WTC11 (cell line): Measurements from ENCODE around the gene ESYT3. TPM values are rescaled to one million over a fixed set of nuclear protein-coding genes. Genes with fewer than 3 reads are reported as not detected.

Experiments
- ATAC-seq: fragments of 200-7000 bp; cut with Tn5 transposase; 2 replicates; pipeline ENCODE4 v1.10.0; 2021; ENCODE audit warnings: mild to moderate bottlenecking, moderate library complexity
- CTCF ChIA-PET: fragments of 300-600 bp; sonication (Branson Sonifier 250); formaldehyde crosslinking; loops from one replicate; lab custom pipeline; 2021; ENCODE audit warnings: antibody characterized with exemption; lab: Charles Lee
- POLR2A ChIA-PET: fragments of 350-600 bp; sonication (Branson Sonifier 250); formaldehyde crosslinking; loops from one replicate; lab custom pipeline; 2021; ENCODE audit warnings: antibody characterized with exemption; lab: Charles Lee
- DNase-seq: peaks from one replicate; pipeline ENCODE4 v3.0.0; 2021; ENCODE audit warnings: low spot score
- H3K27ac Mint-ChIP-seq: 2 replicates; pipeline ENCODE4 v1.8.0; 2021; ENCODE audit warnings: mixed read lengths
- H3K27me3 Mint-ChIP-seq: 2 replicates; pipeline ENCODE4 v1.8.0; 2021; ENCODE audit warnings: low read depth, mild to moderate bottlenecking, moderate library complexity, mixed read lengths
- H3K36me3 Mint-ChIP-seq: 2 replicates; pipeline ENCODE4 v1.8.0; 2021; ENCODE audit warnings: mixed read lengths
- H3K4me1 Mint-ChIP-seq: 2 replicates; pipeline ENCODE4 v1.8.0; 2022; ENCODE audit warnings: mixed read lengths
- H3K4me3 Mint-ChIP-seq: 2 replicates; pipeline ENCODE4 v1.8.0; 2021; ENCODE audit warnings: mild to moderate bottlenecking, moderate library complexity, mixed read lengths
- H3K9me3 Mint-ChIP-seq: 2 replicates; pipeline ENCODE4 v1.8.0; 2021; ENCODE audit warnings: mixed read lengths
- ATF1 ChIP-seq: sonication (generic); formaldehyde crosslinking; IDR thresholded peaks from 2 replicates; pipeline ENCODE4 v1.8.1; 2023; ENCODE audit warnings: mild to moderate bottlenecking, moderate library complexity, missing genetic modification reagents
- CBFB ChIP-seq: sonication (generic); formaldehyde crosslinking; IDR thresholded peaks from 2 replicates; pipeline ENCODE4 v1.8.1; 2022; ENCODE audit warnings: mild to moderate bottlenecking, low read depth, missing genetic modification reagents
- ELF4 ChIP-seq: sonication (generic); formaldehyde crosslinking; IDR thresholded peaks from 2 replicates; pipeline ENCODE4 v1.8.1; 2022; ENCODE audit warnings: low read depth, mild to moderate bottlenecking, moderate library complexity, missing genetic modification reagents
- EMX1 ChIP-seq: fragments of 250-450 bp; sonication (Bioruptor Pico); IDR thresholded peaks from 2 replicates; pipeline ENCODE4 v1.8.0; 2021; ENCODE audit warnings: mild to moderate bottlenecking
- GTF2I ChIP-seq: fragments of 250-450 bp; sonication (Bioruptor Pico); conservative IDR thresholded peaks from 2 replicates; pipeline ENCODE4 v1.4.0; 2021; ENCODE audit warnings: mild to moderate bottlenecking
- IRF2 ChIP-seq: sonication (generic); formaldehyde crosslinking; IDR thresholded peaks from 2 replicates; pipeline ENCODE4 v1.8.0; 2022; ENCODE audit warnings: low read depth, missing genetic modification reagents, borderline replicate concordance
- JAZF1 ChIP-seq: fragments of 250-450 bp; sonication (Bioruptor Pico); IDR thresholded peaks from 2 replicates; pipeline ENCODE4 v1.9.0; 2021; ENCODE audit warnings: moderate library complexity, mild to moderate bottlenecking, inconsistent platforms
- KAT7 ChIP-seq: sonication (generic); formaldehyde crosslinking; IDR thresholded peaks from 2 replicates; pipeline ENCODE4 v1.8.1; 2023; ENCODE audit warnings: missing genetic modification reagents, mild to moderate bottlenecking, borderline replicate concordance
- NR2C2 ChIP-seq: sonication (generic); formaldehyde crosslinking; IDR thresholded peaks from 2 replicates; pipeline ENCODE4 v1.8.0; 2022; ENCODE audit warnings: mild to moderate bottlenecking, missing genetic modification reagents
- TEAD4 ChIP-seq: sonication (generic); formaldehyde crosslinking; IDR thresholded peaks from 2 replicates; pipeline ENCODE4 v1.8.0; 2022; ENCODE audit warnings: mild to moderate bottlenecking, missing genetic modification reagents
- TP53 ChIP-seq: sonication (generic); formaldehyde crosslinking; IDR thresholded peaks from 2 replicates; pipeline ENCODE4 v1.8.1; 2023; ENCODE audit warnings: mild to moderate bottlenecking, missing genetic modification reagents
- ZNF219 ChIP-seq: sonication (generic); formaldehyde crosslinking; IDR thresholded peaks from 2 replicates; pipeline ENCODE4 v1.8.0; 2023; ENCODE audit warnings: missing genetic modification reagents, mild to moderate bottlenecking, borderline replicate concordance
- total RNA-seq: library from RNA; stranded (reverse); gene quantifications from 3 replicates; pipeline ENCODE4 v1.2.3, GENCODE V29; 2021
- TF ChIP-seq, protein P1 (sequence below): sonication (generic); formaldehyde crosslinking; conservative IDR thresholded peaks from 2 replicates; pipeline ENCODE4 v1.8.1; 2022; ENCODE audit warnings: mild to moderate bottlenecking, missing genetic modification reagents
- TF ChIP-seq, protein P2 (sequence below): sonication (generic); formaldehyde crosslinking; IDR thresholded peaks from 2 replicates; pipeline ENCODE4 v1.8.1; 2022; ENCODE audit warnings: low read depth, mild to moderate bottlenecking, moderate library complexity, missing genetic modification reagents, borderline replicate concordance
- TF ChIP-seq, protein P3 (sequence below): sonication (generic); formaldehyde crosslinking; IDR thresholded peaks from 2 replicates; pipeline ENCODE4 v1.8.1; 2022; ENCODE audit warnings: mild to moderate bottlenecking, missing genetic modification reagents, moderate library complexity, borderline replicate concordance
- TF ChIP-seq, protein P4 (sequence below): sonication (generic); formaldehyde crosslinking; IDR thresholded peaks from 2 replicates; pipeline ENCODE4 v1.8.1; 2023; ENCODE audit warnings: mild to moderate bottlenecking, missing genetic modification reagents, moderate library complexity
- TF ChIP-seq, protein P5 (sequence below): sonication (generic); formaldehyde crosslinking; IDR thresholded peaks from 2 replicates; pipeline ENCODE4 v1.8.0; 2023; ENCODE audit warnings: missing genetic modification reagents
- TF ChIP-seq, protein P6 (sequence below): sonication (generic); formaldehyde crosslinking; conservative IDR thresholded peaks from 2 replicates; pipeline ENCODE4 v1.8.1; 2023; ENCODE audit warnings: mild to moderate bottlenecking, low read depth, missing genetic modification reagents, moderate library complexity
- TF ChIP-seq, protein P7 (sequence below): fragments of 200-600 bp; IDR thresholded peaks from 2 replicates; pipeline ENCODE4 v1.8.0; 2022; ENCODE audit warnings: antibody characterized with exemption
- TF ChIP-seq, protein P8 (sequence below): sonication (generic); formaldehyde crosslinking; IDR thresholded peaks from 2 replicates; pipeline ENCODE4 v1.8.1; 2022; ENCODE audit warnings: low read depth, missing genetic modification reagents, borderline replicate concordance
- TF ChIP-seq, protein P9 (sequence below): sonication (generic); formaldehyde crosslinking; IDR thresholded peaks from 2 replicates; pipeline ENCODE4 v1.8.1; 2023; ENCODE audit warnings: mild to moderate bottlenecking, missing genetic modification reagents

ESYT3 gene
- total RNA-seq, 1 experiment from 2014 or later, result 6.4 TPM

DNA sequence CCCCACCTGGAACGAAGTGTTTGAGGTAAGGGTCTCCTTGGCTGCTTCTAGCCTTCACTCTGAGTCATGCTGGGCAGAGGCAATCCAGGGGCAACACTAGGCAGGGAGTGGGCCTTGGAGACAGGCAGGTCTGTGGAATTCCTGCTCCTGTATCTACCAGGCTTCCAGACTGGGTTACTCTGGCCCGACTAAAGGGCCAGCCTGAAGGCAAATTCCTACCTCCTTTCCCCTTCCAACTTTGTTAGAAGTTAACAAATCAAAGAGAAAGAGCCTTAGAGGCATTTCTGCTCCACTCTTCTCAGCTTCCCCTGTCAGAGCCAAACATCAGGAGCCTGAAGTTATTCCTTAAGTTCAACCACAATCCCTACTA lies 30.1 kb downstream of the ESYT3 start (continued):
- TF ChIP-seq, protein P1, sequence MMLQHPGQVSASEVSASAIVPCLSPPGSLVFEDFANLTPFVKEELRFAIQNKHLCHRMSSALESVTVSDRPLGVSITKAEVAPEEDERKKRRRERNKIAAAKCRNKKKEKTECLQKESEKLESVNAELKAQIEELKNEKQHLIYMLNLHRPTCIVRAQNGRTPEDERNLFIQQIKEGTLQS, result no peak
- TF ChIP-seq ATF1 (CRISPR knock-in tag), result no peak
- TF ChIP-seq, protein P2, sequence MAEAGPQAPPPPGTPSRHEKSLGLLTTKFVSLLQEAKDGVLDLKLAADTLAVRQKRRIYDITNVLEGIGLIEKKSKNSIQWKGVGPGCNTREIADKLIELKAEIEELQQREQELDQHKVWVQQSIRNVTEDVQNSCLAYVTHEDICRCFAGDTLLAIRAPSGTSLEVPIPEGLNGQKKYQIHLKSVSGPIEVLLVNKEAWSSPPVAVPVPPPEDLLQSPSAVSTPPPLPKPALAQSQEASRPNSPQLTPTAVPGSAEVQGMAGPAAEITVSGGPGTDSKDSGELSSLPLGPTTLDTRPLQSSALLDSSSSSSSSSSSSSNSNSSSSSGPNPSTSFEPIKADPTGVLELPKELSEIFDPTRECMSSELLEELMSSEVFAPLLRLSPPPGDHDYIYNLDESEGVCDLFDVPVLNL (CRISPR knock-in tag), result no peak
- TF ChIP-seq, protein P3, sequence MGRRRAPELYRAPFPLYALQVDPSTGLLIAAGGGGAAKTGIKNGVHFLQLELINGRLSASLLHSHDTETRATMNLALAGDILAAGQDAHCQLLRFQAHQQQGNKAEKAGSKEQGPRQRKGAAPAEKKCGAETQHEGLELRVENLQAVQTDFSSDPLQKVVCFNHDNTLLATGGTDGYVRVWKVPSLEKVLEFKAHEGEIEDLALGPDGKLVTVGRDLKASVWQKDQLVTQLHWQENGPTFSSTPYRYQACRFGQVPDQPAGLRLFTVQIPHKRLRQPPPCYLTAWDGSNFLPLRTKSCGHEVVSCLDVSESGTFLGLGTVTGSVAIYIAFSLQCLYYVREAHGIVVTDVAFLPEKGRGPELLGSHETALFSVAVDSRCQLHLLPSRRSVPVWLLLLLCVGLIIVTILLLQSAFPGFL, result no peak

DNA sequence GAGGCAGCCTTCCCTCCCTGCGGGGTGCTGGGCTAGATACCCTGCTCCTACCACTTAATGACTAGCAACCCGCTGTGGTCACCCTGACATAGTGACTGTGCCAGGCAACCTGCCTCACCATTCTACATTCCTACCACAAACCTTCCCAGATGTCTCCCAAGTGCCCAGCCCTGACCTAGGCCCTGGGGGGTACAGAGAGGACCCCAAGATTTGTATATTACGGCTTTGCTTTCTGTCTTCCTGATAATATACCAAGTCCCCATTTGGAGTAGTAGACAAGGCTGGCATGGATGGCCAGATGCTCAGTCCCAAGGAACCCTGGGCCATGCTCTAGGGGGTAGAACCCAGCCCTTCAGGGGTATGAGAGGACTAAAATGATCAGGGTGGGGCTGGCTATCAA lies 31.0 kb downstream of the ESYT3 start:
- H3K27me3 Mint-ChIP-seq, result no peaks in the 10 kb centered on the region
- ChIA-PET CTCF (no interaction called here), POLR2A (no interaction called here)
- DNase-seq (no peak), ATAC-seq (no peak)
- H3K4me1 Mint-ChIP-seq, result peaks cover 6% of the 10 kb centered on the region
- TF ChIP-seq TEAD4 (no peak), IRF2 (CRISPR knock-in tag) (no peak), ELF4 (CRISPR knock-in tag) (no peak), TP53 (CRISPR knock-in tag) (no peak), JAZF1 (CRISPR knock-in tag) (no peak), EMX1 (CRISPR knock-in tag) (no peak), NR2C2 (no peak), ZNF219 (CRISPR knock-in tag) (no peak), CBFB (CRISPR knock-in tag) (no peak), KAT7 (no peak), GTF2I (CRISPR knock-in tag) (no peak)
- TF ChIP-seq, protein P4, sequence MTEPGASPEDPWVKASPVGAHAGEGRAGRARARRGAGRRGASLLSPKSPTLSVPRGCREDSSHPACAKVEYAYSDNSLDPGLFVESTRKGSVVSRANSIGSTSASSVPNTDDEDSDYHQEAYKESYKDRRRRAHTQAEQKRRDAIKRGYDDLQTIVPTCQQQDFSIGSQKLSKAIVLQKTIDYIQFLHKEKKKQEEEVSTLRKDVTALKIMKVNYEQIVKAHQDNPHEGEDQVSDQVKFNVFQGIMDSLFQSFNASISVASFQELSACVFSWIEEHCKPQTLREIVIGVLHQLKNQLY (CRISPR knock-in tag), result no peak
- TF ChIP-seq, protein P5, sequence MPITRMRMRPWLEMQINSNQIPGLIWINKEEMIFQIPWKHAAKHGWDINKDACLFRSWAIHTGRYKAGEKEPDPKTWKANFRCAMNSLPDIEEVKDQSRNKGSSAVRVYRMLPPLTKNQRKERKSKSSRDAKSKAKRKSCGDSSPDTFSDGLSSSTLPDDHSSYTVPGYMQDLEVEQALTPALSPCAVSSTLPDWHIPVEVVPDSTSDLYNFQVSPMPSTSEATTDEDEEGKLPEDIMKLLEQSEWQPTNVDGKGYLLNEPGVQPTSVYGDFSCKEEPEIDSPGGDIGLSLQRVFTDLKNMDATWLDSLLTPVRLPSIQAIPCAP (CRISPR knock-in tag), result no peak
- TF ChIP-seq, protein P6, sequence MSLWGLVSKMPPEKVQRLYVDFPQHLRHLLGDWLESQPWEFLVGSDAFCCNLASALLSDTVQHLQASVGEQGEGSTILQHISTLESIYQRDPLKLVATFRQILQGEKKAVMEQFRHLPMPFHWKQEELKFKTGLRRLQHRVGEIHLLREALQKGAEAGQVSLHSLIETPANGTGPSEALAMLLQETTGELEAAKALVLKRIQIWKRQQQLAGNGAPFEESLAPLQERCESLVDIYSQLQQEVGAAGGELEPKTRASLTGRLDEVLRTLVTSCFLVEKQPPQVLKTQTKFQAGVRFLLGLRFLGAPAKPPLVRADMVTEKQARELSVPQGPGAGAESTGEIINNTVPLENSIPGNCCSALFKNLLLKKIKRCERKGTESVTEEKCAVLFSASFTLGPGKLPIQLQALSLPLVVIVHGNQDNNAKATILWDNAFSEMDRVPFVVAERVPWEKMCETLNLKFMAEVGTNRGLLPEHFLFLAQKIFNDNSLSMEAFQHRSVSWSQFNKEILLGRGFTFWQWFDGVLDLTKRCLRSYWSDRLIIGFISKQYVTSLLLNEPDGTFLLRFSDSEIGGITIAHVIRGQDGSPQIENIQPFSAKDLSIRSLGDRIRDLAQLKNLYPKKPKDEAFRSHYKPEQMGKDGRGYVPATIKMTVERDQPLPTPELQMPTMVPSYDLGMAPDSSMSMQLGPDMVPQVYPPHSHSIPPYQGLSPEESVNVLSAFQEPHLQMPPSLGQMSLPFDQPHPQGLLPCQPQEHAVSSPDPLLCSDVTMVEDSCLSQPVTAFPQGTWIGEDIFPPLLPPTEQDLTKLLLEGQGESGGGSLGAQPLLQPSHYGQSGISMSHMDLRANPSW (CRISPR knock-in tag), result no peak
- TF ChIP-seq, protein P2 (CRISPR knock-in tag), result no peak
- TF ChIP-seq, protein P7, sequence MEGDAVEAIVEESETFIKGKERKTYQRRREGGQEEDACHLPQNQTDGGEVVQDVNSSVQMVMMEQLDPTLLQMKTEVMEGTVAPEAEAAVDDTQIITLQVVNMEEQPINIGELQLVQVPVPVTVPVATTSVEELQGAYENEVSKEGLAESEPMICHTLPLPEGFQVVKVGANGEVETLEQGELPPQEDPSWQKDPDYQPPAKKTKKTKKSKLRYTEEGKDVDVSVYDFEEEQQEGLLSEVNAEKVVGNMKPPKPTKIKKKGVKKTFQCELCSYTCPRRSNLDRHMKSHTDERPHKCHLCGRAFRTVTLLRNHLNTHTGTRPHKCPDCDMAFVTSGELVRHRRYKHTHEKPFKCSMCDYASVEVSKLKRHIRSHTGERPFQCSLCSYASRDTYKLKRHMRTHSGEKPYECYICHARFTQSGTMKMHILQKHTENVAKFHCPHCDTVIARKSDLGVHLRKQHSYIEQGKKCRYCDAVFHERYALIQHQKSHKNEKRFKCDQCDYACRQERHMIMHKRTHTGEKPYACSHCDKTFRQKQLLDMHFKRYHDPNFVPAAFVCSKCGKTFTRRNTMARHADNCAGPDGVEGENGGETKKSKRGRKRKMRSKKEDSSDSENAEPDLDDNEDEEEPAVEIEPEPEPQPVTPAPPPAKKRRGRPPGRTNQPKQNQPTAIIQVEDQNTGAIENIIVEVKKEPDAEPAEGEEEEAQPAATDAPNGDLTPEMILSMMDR, result no peak
- TF ChIP-seq, protein P8, sequence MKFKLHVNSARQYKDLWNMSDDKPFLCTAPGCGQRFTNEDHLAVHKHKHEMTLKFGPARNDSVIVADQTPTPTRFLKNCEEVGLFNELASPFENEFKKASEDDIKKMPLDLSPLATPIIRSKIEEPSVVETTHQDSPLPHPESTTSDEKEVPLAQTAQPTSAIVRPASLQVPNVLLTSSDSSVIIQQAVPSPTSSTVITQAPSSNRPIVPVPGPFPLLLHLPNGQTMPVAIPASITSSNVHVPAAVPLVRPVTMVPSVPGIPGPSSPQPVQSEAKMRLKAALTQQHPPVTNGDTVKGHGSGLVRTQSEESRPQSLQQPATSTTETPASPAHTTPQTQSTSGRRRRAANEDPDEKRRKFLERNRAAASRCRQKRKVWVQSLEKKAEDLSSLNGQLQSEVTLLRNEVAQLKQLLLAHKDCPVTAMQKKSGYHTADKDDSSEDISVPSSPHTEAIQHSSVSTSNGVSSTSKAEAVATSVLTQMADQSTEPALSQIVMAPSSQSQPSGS (CRISPR knock-in tag), result no peak
- TF ChIP-seq, protein P9, sequence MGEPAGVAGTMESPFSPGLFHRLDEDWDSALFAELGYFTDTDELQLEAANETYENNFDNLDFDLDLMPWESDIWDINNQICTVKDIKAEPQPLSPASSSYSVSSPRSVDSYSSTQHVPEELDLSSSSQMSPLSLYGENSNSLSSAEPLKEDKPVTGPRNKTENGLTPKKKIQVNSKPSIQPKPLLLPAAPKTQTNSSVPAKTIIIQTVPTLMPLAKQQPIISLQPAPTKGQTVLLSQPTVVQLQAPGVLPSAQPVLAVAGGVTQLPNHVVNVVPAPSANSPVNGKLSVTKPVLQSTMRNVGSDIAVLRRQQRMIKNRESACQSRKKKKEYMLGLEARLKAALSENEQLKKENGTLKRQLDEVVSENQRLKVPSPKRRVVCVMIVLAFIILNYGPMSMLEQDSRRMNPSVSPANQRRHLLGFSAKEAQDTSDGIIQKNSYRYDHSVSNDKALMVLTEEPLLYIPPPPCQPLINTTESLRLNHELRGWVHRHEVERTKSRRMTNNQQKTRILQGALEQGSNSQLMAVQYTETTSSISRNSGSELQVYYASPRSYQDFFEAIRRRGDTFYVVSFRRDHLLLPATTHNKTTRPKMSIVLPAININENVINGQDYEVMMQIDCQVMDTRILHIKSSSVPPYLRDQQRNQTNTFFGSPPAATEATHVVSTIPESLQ (CRISPR knock-in tag), result no peak
- TF ChIP-seq, protein P1, result no peak
- H3K4me3 Mint-ChIP-seq, result no peak overlapping the region
- H3K27ac Mint-ChIP-seq, result no peak overlapping the region
- no peaks in the 10 kb centered on the region for H3K9me3 Mint-ChIP-seq
- peaks cover 3% of the 10 kb centered on the region for H3K36me3 Mint-ChIP-seq
